DMS153 treated with DMSO at 0.1 percent for 48 hours (cell line): ENCODE data around the gene ALDH4A1.

ENCODE experiments used
- DNase-seq: peaks from one replicate; lab custom pipeline; 2025; ENCODE audit not compliant: unreplicated experiment; lab: John Stamatoyannopoulos, UW

The ALDH4A1 gene

GRCh38 chr1:18939398-18940302, 37.3 kb upstream of the ALDH4A1 start:
- no peak for DNase-seq

- DNase-seq: no peak
These were observed 36.3 kb upstream of the ALDH4A1 start for GRCh38 chr1:18938707-18939070.

GRCh38 chr1:18938008-18938706, 35.8 kb upstream of the ALDH4A1 start:
- no peak for DNase-seq

- DNase-seq: no peak
These were observed 35.2 kb upstream of the ALDH4A1 start for GRCh38 chr1:18937539-18937938.

- no peak for DNase-seq
These were observed 34.6 kb upstream of the ALDH4A1 start for GRCh38 chr1:18936814-18937481.

- DNase-seq: no peak
These were observed 34.1 kb upstream of the ALDH4A1 start for GRCh38 chr1:18936471-18936813.

GRCh38 chr1:18934205-18935000, 32.0 kb upstream of the ALDH4A1 start:
- DNase-seq: no peak

GRCh38 chr1:18932879-18933278, 30.5 kb upstream of the ALDH4A1 start:
- no peak for DNase-seq

- DNase-seq: no peak
These were observed 30.0 kb upstream of the ALDH4A1 start for GRCh38 chr1:18932387-18932786.

GRCh38 chr1:18931730-18932129, 29.4 kb upstream of the ALDH4A1 start:
- DNase-seq: no peak

GRCh38 chr1:18929686-18930085, 27.3 kb upstream of the ALDH4A1 start:
- DNase-seq: no peak

GRCh38 chr1:18928985-18929384, 26.6 kb upstream of the ALDH4A1 start:
- DNase-seq: no peak

- DNase-seq: no peak
These were observed 26.1 kb upstream of the ALDH4A1 start for GRCh38 chr1:18928406-18928805.

- DNase-seq: no peak
These were observed 25.4 kb upstream of the ALDH4A1 start for GRCh38 chr1:18927654-18928272.

GRCh38 chr1:18927082-18927653, 24.8 kb upstream of the ALDH4A1 start:
- no peak for DNase-seq

- DNase-seq: no peak
These were observed 24.1 kb upstream of the ALDH4A1 start for GRCh38 chr1:18926315-18927081.

- no peak for DNase-seq
These were observed 22.9 kb upstream of the ALDH4A1 start for GRCh38 chr1:18925279-18925678.

GRCh38 chr1:18924221-18924691, 21.9 kb upstream of the ALDH4A1 start:
- DNase-seq: peak; percentile 14

- DNase-seq: no peak
These were observed 21.4 kb upstream of the ALDH4A1 start for GRCh38 chr1:18923756-18924211.
